Caki2 (cell line): ENCODE data around the gene EXT2. TPM values are rescaled to one million over a fixed set of nuclear protein-coding genes. Genes with fewer than 3 reads are reported as not detected.

Source experiments
- DNase-seq: peaks from one replicate; pipeline ENCODE4 v3.0.0-alpha.2; 2015; ENCODE audit warnings: low read depth
- in situ Hi-C: cut with HindIII; loops from 2 replicates; pipeline ENCODE4 v1.10.0; 2016; ENCODE audit warnings: low sequenced_read_pairs, low pct_unique_long_range_greater_than_20kb, mixed read lengths
- total RNA-seq: library from RNA; depleted of rRNA; stranded (reverse); fragments of >200 nt; shearing (Covaris generic); gene quantifications from 2 replicates; pipeline ENCODE4 v1.2.3, GENCODE V29; 2014; ENCODE audit warnings: low replicate concordance; rRNA removed

Gene EXT2
- total RNA-seq, 1 experiment from 2014 or later: 89.6 TPM

DNA sequence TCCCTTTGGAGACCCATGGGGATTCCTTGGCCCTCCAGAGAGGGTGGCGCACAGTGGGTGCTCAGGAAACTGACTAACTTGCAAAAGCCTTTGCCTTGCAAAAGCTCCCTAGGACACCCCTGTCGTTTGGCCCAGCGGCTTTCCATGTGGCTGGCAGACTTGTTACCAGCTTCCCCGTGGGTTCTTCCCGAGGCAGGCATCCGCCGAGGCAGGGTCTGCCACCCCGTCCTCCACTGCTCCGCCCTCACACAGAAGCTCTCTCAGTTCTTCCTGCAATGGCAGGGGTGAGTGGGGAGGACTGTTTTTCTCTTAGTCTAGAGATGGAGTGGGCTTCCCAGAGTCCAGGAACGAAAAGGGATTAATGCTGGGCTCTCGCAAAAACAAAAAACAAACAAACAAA lies 191.4 kb downstream of the EXT2 start:
- no peak for DNase-seq
- in situ Hi-C loops: no loop called here

DNA sequence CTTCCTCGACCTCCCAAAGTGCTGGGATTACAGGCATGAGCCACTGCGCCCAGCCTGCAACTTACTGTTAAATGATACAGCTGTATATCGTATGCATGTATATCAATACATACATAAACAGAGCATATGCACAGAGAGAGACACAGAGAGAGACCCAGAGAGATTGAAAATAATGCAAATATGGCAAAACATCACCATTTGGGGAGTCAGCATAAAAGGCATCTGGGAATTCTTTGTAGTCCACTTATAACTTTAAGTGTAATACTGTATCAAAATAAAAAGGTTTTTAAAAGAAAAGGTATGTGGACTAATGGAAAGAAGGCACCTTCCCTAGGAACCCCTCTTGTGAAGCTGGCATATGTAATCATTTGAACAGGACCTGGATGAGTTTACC lies 192.7 kb downstream of the EXT2 start:
- in situ Hi-C loops: no loop called here
- DNase-seq: no peak

DNA sequence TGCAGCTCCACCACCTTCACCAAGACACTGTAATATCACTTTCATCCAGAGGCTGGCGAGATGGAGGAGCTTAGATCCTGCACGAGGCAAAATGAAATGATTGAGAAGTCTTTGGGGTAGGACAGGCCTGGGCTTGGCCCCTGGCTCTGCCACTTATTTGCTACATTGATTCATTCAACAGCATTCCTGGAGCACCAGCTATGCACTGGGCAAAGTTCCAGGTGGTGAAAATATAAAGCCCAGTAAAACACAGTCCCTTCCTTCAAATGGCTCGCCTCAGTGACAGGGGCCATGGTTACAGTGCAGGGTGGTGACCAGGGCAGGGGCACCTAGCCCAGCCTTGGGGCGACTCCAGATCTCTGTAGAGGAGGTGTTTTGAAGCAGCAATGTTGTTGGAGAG lies 194.7 kb downstream of the EXT2 start:
- no peak for DNase-seq
- in situ Hi-C loops: no loop called here

Other genes with a start within 250 kb of the EXT2 start
- 43.1 and 105 TPM in 2 replicates for gene ALKBH3, start 214.8 kb upstream of the EXT2 start, total RNA-seq
- not detected in 2 replicates for gene C11orf96, start 153.0 kb upstream of the EXT2 start, total RNA-seq
- not detected in 2 replicates for gene ACCSL, start 47.7 kb upstream of the EXT2 start, total RNA-seq
- gene ACCS, start 29.4 kb upstream of the EXT2 start, total RNA-seq: 13.4 and 22.1 TPM in 2 replicates
- not detected in 2 replicates for gene ALX4, start 214.5 kb downstream of the EXT2 start, total RNA-seq